Measurements from ENCODE around the gene SNX8.

DNA sequence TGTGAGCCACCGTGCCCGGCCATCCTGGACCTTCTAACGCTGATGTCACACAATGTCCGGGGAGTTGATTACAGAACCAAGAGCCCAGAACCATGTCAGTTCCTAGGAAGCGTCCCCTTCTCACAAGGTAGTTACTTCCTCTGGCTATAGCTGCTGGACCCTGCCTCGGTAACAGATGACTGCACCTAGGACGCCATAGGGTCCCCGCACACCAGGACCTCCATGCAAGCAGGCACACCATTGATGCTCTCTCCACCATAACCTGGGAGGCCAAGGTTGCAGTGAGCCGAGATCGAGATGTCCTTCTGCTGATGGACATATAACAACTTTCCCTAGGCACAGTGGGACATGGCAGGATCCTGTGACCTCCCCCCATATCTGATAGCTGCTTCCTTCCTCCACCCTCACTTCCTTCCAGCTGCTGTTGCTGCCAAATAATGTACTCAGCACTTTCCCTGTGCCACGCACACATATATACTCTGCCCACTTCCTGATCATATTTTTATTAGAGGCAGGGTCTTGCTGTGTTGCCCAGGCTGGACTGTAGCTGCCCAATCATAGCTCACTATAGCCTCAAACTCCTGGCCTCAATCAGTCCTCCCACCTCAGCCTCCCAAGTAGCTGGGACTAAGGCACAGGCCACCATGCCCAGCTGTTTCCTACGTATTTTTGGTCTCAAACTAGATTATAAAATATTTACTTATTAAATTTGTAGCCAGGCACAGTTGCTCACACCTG lies 3.5 kb upstream of the SNX8 start:
- TF ChIP-seq, protein P1, sequence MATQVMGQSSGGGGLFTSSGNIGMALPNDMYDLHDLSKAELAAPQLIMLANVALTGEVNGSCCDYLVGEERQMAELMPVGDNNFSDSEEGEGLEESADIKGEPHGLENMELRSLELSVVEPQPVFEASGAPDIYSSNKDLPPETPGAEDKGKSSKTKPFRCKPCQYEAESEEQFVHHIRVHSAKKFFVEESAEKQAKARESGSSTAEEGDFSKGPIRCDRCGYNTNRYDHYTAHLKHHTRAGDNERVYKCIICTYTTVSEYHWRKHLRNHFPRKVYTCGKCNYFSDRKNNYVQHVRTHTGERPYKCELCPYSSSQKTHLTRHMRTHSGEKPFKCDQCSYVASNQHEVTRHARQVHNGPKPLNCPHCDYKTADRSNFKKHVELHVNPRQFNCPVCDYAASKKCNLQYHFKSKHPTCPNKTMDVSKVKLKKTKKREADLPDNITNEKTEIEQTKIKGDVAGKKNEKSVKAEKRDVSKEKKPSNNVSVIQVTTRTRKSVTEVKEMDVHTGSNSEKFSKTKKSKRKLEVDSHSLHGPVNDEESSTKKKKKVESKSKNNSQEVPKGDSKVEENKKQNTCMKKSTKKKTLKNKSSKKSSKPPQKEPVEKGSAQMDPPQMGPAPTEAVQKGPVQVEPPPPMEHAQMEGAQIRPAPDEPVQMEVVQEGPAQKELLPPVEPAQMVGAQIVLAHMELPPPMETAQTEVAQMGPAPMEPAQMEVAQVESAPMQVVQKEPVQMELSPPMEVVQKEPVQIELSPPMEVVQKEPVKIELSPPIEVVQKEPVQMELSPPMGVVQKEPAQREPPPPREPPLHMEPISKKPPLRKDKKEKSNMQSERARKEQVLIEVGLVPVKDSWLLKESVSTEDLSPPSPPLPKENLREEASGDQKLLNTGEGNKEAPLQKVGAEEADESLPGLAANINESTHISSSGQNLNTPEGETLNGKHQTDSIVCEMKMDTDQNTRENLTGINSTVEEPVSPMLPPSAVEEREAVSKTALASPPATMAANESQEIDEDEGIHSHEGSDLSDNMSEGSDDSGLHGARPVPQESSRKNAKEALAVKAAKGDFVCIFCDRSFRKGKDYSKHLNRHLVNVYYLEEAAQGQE (IDR thresholded peaks at IDR 0.05; ENCODE audit: borderline replicate concordance): no peak
- TF ChIP-seq, protein P2, sequence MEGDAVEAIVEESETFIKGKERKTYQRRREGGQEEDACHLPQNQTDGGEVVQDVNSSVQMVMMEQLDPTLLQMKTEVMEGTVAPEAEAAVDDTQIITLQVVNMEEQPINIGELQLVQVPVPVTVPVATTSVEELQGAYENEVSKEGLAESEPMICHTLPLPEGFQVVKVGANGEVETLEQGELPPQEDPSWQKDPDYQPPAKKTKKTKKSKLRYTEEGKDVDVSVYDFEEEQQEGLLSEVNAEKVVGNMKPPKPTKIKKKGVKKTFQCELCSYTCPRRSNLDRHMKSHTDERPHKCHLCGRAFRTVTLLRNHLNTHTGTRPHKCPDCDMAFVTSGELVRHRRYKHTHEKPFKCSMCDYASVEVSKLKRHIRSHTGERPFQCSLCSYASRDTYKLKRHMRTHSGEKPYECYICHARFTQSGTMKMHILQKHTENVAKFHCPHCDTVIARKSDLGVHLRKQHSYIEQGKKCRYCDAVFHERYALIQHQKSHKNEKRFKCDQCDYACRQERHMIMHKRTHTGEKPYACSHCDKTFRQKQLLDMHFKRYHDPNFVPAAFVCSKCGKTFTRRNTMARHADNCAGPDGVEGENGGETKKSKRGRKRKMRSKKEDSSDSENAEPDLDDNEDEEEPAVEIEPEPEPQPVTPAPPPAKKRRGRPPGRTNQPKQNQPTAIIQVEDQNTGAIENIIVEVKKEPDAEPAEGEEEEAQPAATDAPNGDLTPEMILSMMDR (IDR thresholded peaks at IDR 0.05; ENCODE audit: poor library complexity, severe bottlenecking): no peak
- no peak for TF ChIP-seq POLR2AphosphoS5 (IDR thresholded peaks at IDR 0.05)

All from neural cell (in vitro differentiated cells).